Peyer's patch (tissue), 4 donors: Measurements from ENCODE around the gene ATXN1.

Experiments used
- CTCF ChIP-seq, 6 experiments: fragments of 450-650 bp in 4 of 6; fragments of 200-600 bp in 2 of 6; sonication (generic) in 1 of 6; IDR thresholded peaks; one replicate each; pipeline ENCODE4 v1.5.1; 2017 to 2019; ENCODE audit warnings: antibody characterized with exemption in 6 of 6, mild to moderate bottlenecking in 3 of 6, moderate library complexity in 1 of 6
- POLR2A ChIP-seq, 2 donors: fragments of 450-650 bp; IDR thresholded peaks; one replicate each; pipeline ENCODE4 v1.5.1; 2017; ENCODE audit warnings: antibody characterized with exemption in 2 of 2, mild to moderate bottlenecking in 2 of 2, moderate library complexity in 2 of 2

- TF ChIP-seq CTCF (IDR thresholded peaks at IDR 0.05) (no peak), POLR2A (IDR thresholded peaks at IDR 0.05) (no peak)
These were observed 184.6 kb downstream of the ATXN1 start for GRCh38 chr6:16576451-16577368.
